ENCODE results near the gene DDX31. TPM values are rescaled to one million over a fixed set of nuclear protein-coding genes. Genes with fewer than 3 reads are reported as not detected.

Gene DDX31
- total RNA-seq, 1 experiment from 2014 or later, result 25.8 TPM

GRCh38 chr9:132699956-132700355, 30.2 kb upstream of the DDX31 start (continued):
- TF ChIP-seq REST (IDR thresholded peaks at IDR 0.05; ENCODE audit: low read depth) (no peak), RAD21 (IDR thresholded peaks at IDR 0.05; ENCODE audit: low read depth) (no peak)

GRCh38 chr9:132698989-132699388, 29.2 kb upstream of the DDX31 start:
- ATAC-seq (no peak), DNase-seq (ENCODE audit: low read depth, low spot score) (no peak)
- POLR2A ChIA-PET, result no interaction called here
- Histone ChIP-seq H3K79me2 (ENCODE audit: insufficient read depth, low read length) (no peaks in the 10 kb centered on the region), H3K9ac (ENCODE audit: low read length) (no peak overlapping the region), H3K4me1 (ENCODE audit: control insufficient read depth in 1 of 2, insufficient read depth in 2 of 2, low read length in 2 of 2) (no peaks in the 10 kb centered on the region), H3K4me3 (replicated peaks in 1 of 2; ENCODE audit: low read depth in 1 of 2, low read length in 2 of 2) (no peak overlapping the region), H3K36me3 (ENCODE audit: control insufficient read depth in 1 of 2, insufficient read depth in 2 of 2, low read length in 2 of 2) (no peaks in the 10 kb centered on the region), H2AFZ (ENCODE audit: low read depth, low read length, poor library complexity, severe bottlenecking) (no peak overlapping the region), H3K27ac (ENCODE audit: low read depth, low read length) (no peak overlapping the region), H3K27me3 (ENCODE audit: insufficient read depth, low read length) (no peaks in the 10 kb centered on the region), H3K9me3 (ENCODE audit: control insufficient read depth in 1 of 2, insufficient read depth in 1 of 2, low read depth in 1 of 2, low read length in 2 of 2) (peaks cover 10 to 21% of the 10 kb centered on the region in 2 experiments; a peak in 3 of 4 replicates), H3K9me2 (ENCODE audit: insufficient read depth) (no peaks in the 10 kb centered on the region), H4K20me1 (ENCODE audit: insufficient read depth) (no peaks in the 10 kb centered on the region), H3K4me2 (ENCODE audit: low read length) (no peak overlapping the region)
- intact Hi-C loops (cut with micrococcal nuclease), result no loop called here
- RAD21 ChIA-PET (ENCODE audit: low non-redundant PET in 1 of 2, low total read pairs in 2 of 2, uncharacterized antibody in 2 of 2, unreplicated experiment in 2 of 2), result no interaction called here
- no TSS peak for BruUV-seq (replicated peaks)
- TF ChIP-seq EZH2 (IDR thresholded peaks at IDR 0.05) (no peak), POLR2A (IDR thresholded peaks at IDR 0.05; ENCODE audit: borderline replicate concordance, extremely low read depth, insufficient read depth, insufficient read length) (no peak), SRF (IDR thresholded peaks at IDR 0.05; ENCODE audit: low read depth) (no peak), RAD21 (IDR thresholded peaks at IDR 0.05; ENCODE audit: low read depth) (no peak)
- CTCF ChIA-PET, result no interaction called here
